ENCODE data around the gene MAPKAP1. TPM values are rescaled to one million over a fixed set of nuclear protein-coding genes. Genes with fewer than 3 reads are reported as not detected.

MAPKAP1 gene
- total RNA-seq, 4 donors from 2014 or later = 57.6 to 70.2 (median 68.7) TPM

GRCh38 chr9:125527471-125528002 lies 179.5 kb downstream of the MAPKAP1 start:
- Histone ChIP-seq H3K36me3 (no peaks in the 10 kb centered on the region), H3K27ac (no peak overlapping the region), H3K9me3 (no peaks in the 10 kb centered on the region), H3K27me3 (no peaks in the 10 kb centered on the region), H3K4me3 (no peak overlapping the region), H3K4me1 (peaks cover 3% of the 10 kb centered on the region)
- WGBS = 85% methylated on average over 9 of the region's 9 CpGs
- DNase-seq (ENCODE audit: low spot score in 2 of 2) = no peak
- no peak for TF ChIP-seq EP300 (IDR thresholded peaks at IDR 0.05)
- no peak for TF ChIP-seq CTCF (IDR thresholded peaks at IDR 0.05)
- TF ChIP-seq POLR2AphosphoS5 (IDR thresholded peaks at IDR 0.05) = no peak
- TF ChIP-seq POLR2A (IDR thresholded peaks at IDR 0.05) = no peak

- no peaks in the 10 kb centered on the region for H3K27me3 ChIP-seq
- H3K4me3 ChIP-seq = no peak overlapping the region
- H3K4me1 ChIP-seq = peaks cover 3% of the 10 kb centered on the region
- no peaks in the 10 kb centered on the region for H3K9me3 ChIP-seq
- no peak overlapping the region for H3K27ac ChIP-seq
- WGBS = 52% methylated on average over 6 of the region's 6 CpGs
- TF ChIP-seq EP300 (IDR thresholded peaks at IDR 0.05) = no peak
- no peaks in the 10 kb centered on the region for H3K36me3 ChIP-seq
- no peak for DNase-seq (ENCODE audit: low spot score in 2 of 2)
These were observed 180.9 kb downstream of the MAPKAP1 start for GRCh38 chr9:125525921-125526631.

- no peaks in the 10 kb centered on the region for H3K36me3 ChIP-seq
- TF ChIP-seq EP300 (IDR thresholded peaks at IDR 0.05) = no peak
- no peak for TF ChIP-seq POLR2A (IDR thresholded peaks at IDR 0.05)
- no peak for TF ChIP-seq CTCF (IDR thresholded peaks at IDR 0.05)
- no peak for TF ChIP-seq POLR2AphosphoS5 (IDR thresholded peaks at IDR 0.05)
- no peak overlapping the region for H3K4me3 ChIP-seq
- no peaks in the 10 kb centered on the region for H3K27me3 ChIP-seq
- H3K4me1 ChIP-seq = peaks cover 3% of the 10 kb centered on the region
- 88% methylated on average over 6 of the region's 6 CpGs for WGBS
- no peaks in the 10 kb centered on the region for H3K9me3 ChIP-seq
- no peak overlapping the region for H3K27ac ChIP-seq
- no peak for DNase-seq (ENCODE audit: low spot score in 2 of 2)
These were observed 182.2 kb downstream of the MAPKAP1 start for GRCh38 chr9:125524583-125525355.

- no peaks in the 10 kb centered on the region for H3K36me3 ChIP-seq
- peaks cover 3% of the 10 kb centered on the region for H3K4me1 ChIP-seq
- H3K4me3 ChIP-seq = no peak overlapping the region
- H3K27ac ChIP-seq = no peak overlapping the region
- 98% methylated on average over 3 of the region's 3 CpGs for whole genome bisulfite sequencing
- no peak for DNase-seq (ENCODE audit: low spot score in 2 of 2)
- no peak for TF ChIP-seq POLR2AphosphoS5 (IDR thresholded peaks at IDR 0.05)
- TF ChIP-seq POLR2A (IDR thresholded peaks at IDR 0.05) = no peak
- no peak for TF ChIP-seq CTCF (IDR thresholded peaks at IDR 0.05)
- TF ChIP-seq EP300 (IDR thresholded peaks at IDR 0.05) = no peak
- H3K27me3 ChIP-seq = no peaks in the 10 kb centered on the region
- H3K9me3 ChIP-seq = no peaks in the 10 kb centered on the region
These were observed 183.3 kb downstream of the MAPKAP1 start for GRCh38 chr9:125523681-125524080.

GRCh38 chr9:125522328-125522725 lies 184.7 kb downstream of the MAPKAP1 start:
- peaks cover 3% of the 10 kb centered on the region for H3K4me1 ChIP-seq
- H3K27me3 ChIP-seq = no peaks in the 10 kb centered on the region
- H3K9me3 ChIP-seq = no peaks in the 10 kb centered on the region
- no peak for DNase-seq (ENCODE audit: low spot score in 2 of 2)
- no peak overlapping the region for H3K27ac ChIP-seq
- no peaks in the 10 kb centered on the region for H3K36me3 ChIP-seq
- 89% methylated on average over 5 of the region's 5 CpGs for WGBS
- H3K4me3 ChIP-seq = no peak overlapping the region
- no peak for TF ChIP-seq EP300 (IDR thresholded peaks at IDR 0.05)
- no peak for TF ChIP-seq POLR2A (IDR thresholded peaks at IDR 0.05)
- no peak for TF ChIP-seq POLR2AphosphoS5 (IDR thresholded peaks at IDR 0.05)
- no peak for TF ChIP-seq CTCF (IDR thresholded peaks at IDR 0.05)

Measured in suprapubic skin (tissue), 4 donors.